Renal cortex interstitium (tissue), 11 donors: Measurements from ENCODE around the gene PTGS1. TPM values are rescaled to one million over a fixed set of nuclear protein-coding genes. Genes with fewer than 3 reads are reported as not detected.
"Not testable (repeated sequence)": the region's sequence is repeated elsewhere in the genome, so short reads cannot be mapped to it uniquely, and the experiment has no call there.

ENCODE experiments used
- DNase-seq, 11 donors: peaks; one replicate each; pipeline ENCODE4 v3.0.0-alpha.2; 2013; ENCODE audit warnings: low read depth in 9 of 11, low spot score in 4 of 11; ENCODE audit errors: extremely low read depth in 1 of 11
- polyA plus RNA-seq, 3 donors: library from polyadenylated mRNA; unstranded; fragments of 120-200 nt; gene quantifications; one replicate each; pipeline ENCODE4 v1.2.1, GENCODE V29; 2013; ENCODE audit not compliant: insufficient read length in 3 of 3

PTGS1 gene
- polyA plus RNA-seq, 3 donors: 3.3 to 7.1 (median 4.4) TPM

- no peak for DNase-seq
Measured at GRCh38 chr9:122389799-122390481, 19.1 kb downstream of the PTGS1 start.

GRCh38 chr9:122392284-122392683, 21.5 kb downstream of the PTGS1 start:
- no peak for DNase-seq

GRCh38 chr9:122392714-122393113, 21.9 kb downstream of the PTGS1 start:
- no peak for DNase-seq

DNA sequence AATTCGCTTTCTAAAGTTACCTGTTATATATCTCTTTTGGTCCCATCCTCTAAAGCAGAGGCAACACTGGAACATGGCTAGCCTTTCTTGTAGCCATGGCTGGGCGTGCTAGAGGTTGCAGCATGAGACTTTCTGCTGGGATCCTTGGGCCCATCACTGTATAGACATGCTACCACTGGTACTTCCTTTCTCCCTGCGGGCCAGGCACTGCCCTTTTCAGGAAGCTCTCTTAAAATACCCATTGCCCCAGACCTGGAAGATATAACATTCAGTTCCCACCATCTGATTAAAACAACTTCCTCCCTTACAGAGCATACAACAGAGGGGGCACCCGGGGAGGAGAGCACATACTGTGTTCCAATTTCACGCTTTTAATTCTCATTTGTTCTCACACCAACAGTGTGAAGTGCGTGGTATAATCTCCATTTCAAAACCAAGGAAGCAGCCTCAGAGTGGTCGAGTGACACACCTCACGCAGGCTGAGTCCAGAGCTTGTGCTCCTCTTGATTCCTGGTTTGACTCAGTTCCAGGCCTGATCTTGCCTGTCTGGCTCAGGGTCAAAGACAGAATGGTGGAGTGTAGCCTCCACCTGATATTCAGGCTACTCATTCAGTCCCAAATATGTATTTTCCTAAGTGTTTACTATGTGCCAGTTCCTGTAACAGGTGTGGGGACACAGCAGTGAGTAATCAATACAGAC, 22.6 kb downstream of the PTGS1 start:
- DNase-seq: no peak

DNA sequence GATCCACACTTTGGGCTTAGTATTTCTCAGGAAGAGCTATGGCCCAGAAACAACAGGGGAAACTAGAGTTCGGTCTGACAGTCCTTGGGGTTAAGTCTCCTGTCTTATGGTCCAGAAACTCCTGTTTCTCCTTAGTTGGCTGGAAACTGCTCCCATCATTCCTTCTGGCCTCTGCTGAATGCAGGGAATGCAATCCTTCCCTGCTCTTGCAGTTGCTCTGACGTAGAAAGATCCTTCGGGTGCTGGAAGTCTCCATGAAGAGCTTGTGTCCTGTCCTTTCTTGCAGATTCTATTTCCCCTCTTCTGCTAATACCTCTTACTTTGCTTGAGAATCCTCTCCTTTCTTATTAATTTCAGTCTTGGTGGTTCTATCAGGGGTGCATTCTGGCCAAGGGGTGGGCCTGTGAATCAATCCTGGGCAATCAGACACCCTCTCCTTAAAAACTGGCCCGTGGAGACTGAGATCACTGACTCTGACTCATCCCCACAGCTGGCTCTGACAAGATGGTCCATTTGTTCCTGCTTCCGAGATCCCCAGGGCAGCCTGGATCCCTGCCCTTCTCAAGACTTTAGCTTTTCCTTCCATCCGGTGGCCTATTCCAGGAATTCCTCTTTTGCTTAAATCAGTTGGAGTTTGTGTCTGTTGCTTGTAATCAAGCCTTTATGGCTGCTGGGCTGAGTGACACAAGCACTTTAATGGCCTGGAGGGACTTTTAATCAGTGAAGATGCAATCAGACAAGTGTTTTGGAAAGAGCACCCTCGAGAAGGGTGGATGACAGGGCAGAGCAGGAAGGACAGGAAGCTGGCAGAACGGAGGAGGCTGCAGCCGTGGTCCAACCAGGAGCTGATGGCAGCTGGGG, 23.7 kb downstream of the PTGS1 start:
- no peak for DNase-seq

DNA sequence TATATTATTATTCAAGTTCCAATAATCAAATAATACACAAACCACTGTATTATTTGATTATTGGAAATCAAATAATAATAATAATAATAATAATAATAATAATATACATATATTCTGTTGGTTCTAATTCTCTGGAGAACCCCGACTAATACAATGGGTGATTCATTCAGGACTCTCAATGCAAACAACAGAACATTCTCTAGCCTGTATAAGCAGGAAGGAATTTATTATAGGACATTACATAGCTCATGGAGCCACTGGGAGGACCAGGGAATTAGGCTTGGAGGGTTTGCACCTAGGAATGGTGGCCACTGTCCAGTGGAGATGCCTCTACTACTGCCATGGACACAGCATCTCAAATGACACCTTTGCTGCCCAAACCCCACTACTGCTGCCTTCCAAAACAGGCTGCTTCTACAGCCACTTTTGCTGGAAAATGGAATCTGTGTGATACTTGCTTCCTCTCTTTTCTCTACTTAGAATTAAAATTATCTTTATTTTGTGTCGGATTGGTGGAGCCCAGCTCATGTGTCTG, 25.9 kb downstream of the PTGS1 start:
- DNase-seq: no peak

DNA sequence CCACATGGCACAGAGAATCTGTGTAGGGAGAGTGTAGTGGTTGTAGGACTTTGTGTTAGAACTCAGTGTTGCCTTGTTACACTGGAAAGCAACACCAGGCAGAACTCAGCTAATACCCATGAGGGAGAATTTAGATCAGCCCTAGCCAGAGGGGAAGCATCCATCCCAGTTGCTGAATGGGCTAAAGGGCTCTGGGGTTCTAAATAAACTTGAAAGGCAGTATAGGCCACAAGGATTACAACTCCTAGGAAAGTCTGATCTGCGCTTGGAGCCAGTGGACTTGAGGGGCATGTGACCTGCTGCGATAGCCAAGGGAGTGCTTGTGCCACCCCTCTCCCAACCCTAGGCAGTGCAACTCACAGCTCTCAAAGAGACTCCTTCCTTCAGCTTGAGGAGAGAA, 26.9 kb downstream of the PTGS1 start:
- no peak for DNase-seq

DNA sequence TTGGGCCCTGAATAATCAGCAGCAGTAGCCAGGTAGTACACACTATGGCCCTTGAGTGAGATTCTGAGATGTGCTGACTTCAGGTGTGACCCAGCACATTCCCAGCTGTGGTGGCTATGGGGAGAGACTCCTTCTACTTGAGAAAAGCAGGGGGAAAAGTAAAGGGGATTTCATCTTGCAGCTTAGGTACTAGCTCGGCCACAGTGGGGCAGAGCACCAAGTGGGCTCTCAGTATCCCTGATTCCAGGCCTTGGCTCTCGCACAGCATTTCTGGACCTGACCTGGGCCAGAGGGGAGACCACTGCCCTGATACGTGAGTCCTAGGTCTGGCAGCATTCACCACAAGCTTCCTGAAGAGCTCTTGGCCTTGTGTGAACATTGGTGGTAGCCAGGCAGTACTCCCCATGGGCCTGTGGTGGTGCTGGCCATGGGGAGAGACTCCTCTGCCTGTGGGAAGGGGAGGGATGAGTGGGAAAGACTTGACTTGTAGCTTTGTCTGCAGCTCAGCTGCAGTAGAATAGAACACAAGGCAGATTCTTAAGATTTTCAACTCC, 27.6 kb downstream of the PTGS1 start:
- no peak for DNase-seq

DNA sequence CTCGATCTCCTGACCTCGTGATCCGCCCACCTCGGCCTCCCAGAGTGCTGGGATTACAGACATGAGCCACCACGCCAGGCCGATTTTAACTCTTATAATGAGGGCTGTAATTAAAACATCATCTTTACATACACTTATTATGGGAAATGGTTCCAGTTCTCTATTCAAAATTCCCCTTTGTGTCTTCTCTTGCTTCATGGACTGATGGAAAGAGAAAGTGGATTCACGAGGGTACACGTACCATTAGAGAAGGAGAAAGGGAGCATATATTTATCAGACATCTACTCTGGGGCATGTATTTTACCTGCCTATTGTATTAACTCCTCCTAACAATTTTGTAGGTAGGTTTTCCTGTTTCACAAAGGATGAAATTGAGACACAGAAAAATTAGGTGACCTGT, 31.1 kb downstream of the PTGS1 start:
- no peak for DNase-seq

- no peak for DNase-seq
Measured at GRCh38 chr9:122402403-122402871, 31.6 kb downstream of the PTGS1 start.

DNA sequence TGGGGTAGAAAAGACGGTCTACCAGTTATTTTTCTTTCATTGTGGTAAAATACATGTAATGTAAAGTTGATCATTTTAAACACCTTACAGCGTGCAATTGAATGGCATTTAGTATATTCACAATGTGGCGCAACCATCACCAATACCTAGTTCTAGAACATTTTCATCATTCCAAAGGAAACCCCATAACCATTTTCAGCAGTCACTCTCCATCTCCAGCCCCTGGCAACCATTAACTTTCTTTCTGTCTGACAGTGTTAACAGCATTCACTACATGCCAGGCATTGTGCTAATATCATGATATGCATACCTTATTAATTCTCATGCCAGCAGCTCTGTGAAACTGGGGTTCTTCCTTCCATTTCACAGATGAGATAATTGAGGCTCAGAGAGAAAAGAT, 32.0 kb downstream of the PTGS1 start:
- DNase-seq: no peak

DNA sequence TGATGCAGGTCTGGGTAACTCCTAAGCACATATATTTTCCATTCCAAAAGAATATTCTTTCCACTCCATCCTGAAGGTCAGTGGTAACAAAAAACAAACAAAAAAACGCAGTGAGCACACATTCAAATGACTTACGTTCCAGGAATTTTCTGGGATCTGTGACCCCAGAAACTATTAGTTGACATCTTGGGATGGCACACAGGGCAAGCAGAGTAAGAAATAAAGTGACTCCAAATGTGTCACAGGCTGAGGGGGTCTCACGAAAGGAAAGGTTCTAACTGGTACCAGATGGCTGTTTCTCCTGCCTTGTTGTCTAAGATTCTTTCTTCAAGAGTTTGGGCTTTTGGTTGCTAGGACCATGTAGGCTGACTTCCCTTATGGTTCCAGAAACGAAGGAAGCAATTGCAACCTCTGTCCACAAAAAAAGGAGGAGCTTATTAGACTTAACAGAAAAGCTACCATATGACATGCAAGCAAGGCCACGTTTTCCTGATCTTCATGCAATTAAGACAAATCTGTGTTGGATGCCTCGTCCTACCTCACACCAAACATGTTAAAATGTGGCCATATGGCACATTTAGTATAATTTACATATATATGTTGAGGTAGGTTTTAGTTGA, 32.7 kb downstream of the PTGS1 start:
- no peak for DNase-seq

- DNase-seq: not testable (repeated sequence)
Measured at GRCh38 chr9:122405304-122406069, 34.7 kb downstream of the PTGS1 start.

DNA sequence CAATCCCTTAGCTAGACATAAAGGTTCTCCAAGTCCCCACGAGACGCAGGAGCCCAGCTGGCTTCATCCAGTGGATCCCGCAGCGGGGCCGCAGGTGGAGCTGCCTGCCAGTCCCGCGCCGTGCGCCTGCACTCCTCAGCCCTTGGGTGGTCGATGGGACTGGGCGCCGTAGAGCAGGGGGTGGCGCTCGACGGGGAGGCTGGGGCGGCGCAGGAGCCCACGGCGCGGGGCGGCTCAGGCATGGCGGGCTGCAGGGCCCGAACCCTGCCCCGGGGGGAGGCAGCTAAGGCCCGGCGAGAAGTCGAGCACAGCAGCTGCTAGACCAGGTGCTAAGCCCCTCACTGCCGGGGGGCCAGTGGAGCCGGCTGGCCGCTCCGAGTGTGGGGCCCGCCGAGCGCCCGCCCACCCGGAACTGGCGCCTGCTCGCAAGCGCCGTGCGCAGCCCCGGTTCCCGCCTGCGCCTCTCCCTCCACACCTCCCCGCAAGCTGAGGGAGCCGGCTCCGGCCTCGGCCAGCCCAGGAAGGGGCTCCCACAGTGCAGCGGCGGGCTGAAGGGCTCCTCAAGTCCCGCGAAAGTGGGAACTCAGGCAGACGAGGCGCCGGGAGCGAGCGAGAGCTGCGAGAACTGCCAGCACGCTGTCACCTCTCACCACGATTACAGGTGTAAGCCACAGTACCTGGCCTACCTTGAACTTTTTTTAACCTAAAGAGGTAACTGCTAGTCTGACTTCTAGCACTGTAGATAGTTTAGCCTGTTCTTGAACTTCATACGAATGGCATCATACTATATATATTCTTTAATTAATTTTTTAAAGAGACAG, 35.5 kb downstream of the PTGS1 start:
- DNase-seq: no peak

DNA sequence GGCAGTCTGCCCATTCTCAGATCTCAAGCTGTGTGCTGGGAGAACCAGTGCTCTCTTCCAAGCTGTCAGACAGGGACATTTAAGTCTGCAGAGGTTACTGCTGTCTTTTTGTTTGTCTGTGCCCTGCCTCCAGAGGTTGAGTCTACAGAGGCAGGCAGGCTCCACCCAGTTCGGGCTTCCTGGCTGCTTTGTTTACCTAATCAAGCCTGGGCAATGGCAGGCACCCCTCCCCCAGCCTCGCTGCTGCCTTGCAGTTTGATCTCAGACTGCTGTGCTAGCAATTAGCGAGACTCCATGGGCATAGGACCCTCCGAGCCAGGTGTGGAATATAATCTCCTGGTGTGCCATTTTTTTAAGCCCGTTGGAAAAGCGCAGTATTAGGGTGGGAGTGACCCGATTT, 43.3 kb downstream of the PTGS1 start:
- DNase-seq: not testable (repeated sequence)

- DNase-seq: no peak
Measured at GRCh38 chr9:122418016-122418415, 47.2 kb downstream of the PTGS1 start.

DNA sequence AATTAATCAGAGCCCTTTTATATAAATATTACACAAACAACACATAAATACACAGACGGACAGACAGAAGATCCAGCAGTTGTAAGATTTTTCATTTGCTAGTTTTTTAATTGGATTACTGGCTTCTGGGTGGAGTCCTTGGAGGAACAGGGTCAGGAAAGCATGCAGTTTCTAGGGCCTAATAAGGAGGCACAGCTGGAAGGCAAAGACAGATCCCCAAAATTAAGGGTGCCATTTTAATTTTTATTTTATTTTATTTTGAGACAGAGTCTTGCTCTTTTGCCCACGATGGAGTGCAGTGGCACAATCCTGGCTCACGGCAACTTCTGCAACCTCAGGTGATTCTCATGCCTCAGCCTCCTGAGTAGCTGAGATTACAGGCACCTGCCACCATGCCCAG, 49.5 kb downstream of the PTGS1 start:
- no peak for DNase-seq
